Thoracic aorta (tissue), 2 donors: ENCODE measurements around the gene FBXL22. TPM values are rescaled to one million over a fixed set of nuclear protein-coding genes. Genes with fewer than 3 reads are reported as not detected.

Experiments used
- ATAC-seq: fragments of 150-250 bp; one replicate; pipeline ENCODE4 v1.8.0; 2017; ENCODE audit warnings: low read depth; ENCODE audit not compliant: insufficient number of reproducible peaks, low FRiP score
- DNase-seq: peaks from one replicate; pipeline ENCODE4 v3.0.0-alpha.2; 2020; ENCODE audit warnings: low spot score
- H3K27ac ChIP-seq, 2 donors: fragments of 200-600 bp; sonication (generic); 1 replicate in 1 of 2; 2 replicates in 1 of 2; pipeline ENCODE4 v1.5.1; 2016; ENCODE audit warnings: mild to moderate bottlenecking in 2 of 2, moderate library complexity in 2 of 2
- H3K27me3 ChIP-seq: fragments of 200-600 bp; sonication (generic); replicated peaks from 2 replicates; pipeline ENCODE4 v1.6.0; 2016; ENCODE audit warnings: mild to moderate bottlenecking; ENCODE audit not compliant: insufficient read depth
- H3K36me3 ChIP-seq: fragments of 200-600 bp; sonication (generic); one replicate; pipeline ENCODE4 v1.5.1; 2016
- H3K4me1 ChIP-seq, 2 donors: fragments of 200-600 bp; sonication (generic); 1 replicate in 1 of 2; 2 replicates in 1 of 2; pipeline versions ENCODE4 v1.5.1 to v1.6.0; 2016; ENCODE audit warnings: low read depth in 2 of 2, mild to moderate bottlenecking in 1 of 2; ENCODE audit not compliant: control insufficient read depth in 1 of 2
- H3K4me3 ChIP-seq: fragments of 200-600 bp; sonication (generic); 2 replicates; pipeline ENCODE4 v1.5.1; 2016; ENCODE audit warnings: mild to moderate bottlenecking
- H3K9me3 ChIP-seq: fragments of 200-600 bp; sonication (generic); 2 replicates; pipeline ENCODE4 v1.5.1; 2016
- total RNA-seq, 2 donors: library from RNA; depleted of rRNA; stranded (reverse); fragments of >200 nt; gene quantifications; one replicate each; pipeline versions ENCODE4 v1.1.0 to v1.2.3, GENCODE V29; 2016
- TF ChIP-seq, protein P1 (sequence below): fragments of 200-600 bp; sonication (generic); IDR thresholded peaks from one replicate; pipeline ENCODE4 v1.5.1; 2019; ENCODE audit warnings: antibody characterized with exemption

The FBXL22 gene
- total RNA-seq, 2 donors from 2014 or later = 21.2 to 62.1 TPM

GRCh38 chr15:63623232-63623969, 26.2 kb downstream of the FBXL22 start:
- no peak overlapping the region for H3K27ac ChIP-seq
- no peaks in the 10 kb centered on the region for H3K9me3 ChIP-seq
- H3K4me3 ChIP-seq = no peak overlapping the region
- no peaks in the 10 kb centered on the region for H3K27me3 ChIP-seq
- H3K4me1 ChIP-seq = peaks cover 0 to 14% of the 10 kb centered on the region in 2 donors
- ATAC-seq (no peak), DNase-seq (no peak)
- peaks cover 28% of the 10 kb centered on the region for H3K36me3 ChIP-seq
- TF ChIP-seq, protein P1, sequence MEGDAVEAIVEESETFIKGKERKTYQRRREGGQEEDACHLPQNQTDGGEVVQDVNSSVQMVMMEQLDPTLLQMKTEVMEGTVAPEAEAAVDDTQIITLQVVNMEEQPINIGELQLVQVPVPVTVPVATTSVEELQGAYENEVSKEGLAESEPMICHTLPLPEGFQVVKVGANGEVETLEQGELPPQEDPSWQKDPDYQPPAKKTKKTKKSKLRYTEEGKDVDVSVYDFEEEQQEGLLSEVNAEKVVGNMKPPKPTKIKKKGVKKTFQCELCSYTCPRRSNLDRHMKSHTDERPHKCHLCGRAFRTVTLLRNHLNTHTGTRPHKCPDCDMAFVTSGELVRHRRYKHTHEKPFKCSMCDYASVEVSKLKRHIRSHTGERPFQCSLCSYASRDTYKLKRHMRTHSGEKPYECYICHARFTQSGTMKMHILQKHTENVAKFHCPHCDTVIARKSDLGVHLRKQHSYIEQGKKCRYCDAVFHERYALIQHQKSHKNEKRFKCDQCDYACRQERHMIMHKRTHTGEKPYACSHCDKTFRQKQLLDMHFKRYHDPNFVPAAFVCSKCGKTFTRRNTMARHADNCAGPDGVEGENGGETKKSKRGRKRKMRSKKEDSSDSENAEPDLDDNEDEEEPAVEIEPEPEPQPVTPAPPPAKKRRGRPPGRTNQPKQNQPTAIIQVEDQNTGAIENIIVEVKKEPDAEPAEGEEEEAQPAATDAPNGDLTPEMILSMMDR = no peak

- H3K4me3 ChIP-seq = no peak overlapping the region
- no peaks in the 10 kb centered on the region for H3K27me3 ChIP-seq
- no peak for DNase-seq
- TF ChIP-seq, protein P1 = no peak
- ATAC-seq = no peak
- H3K4me1 ChIP-seq = peaks cover 0 to 14% of the 10 kb centered on the region in 2 donors
- no peaks in the 10 kb centered on the region for H3K9me3 ChIP-seq
- no peak overlapping the region for H3K27ac ChIP-seq
- peaks cover 57% of the 10 kb centered on the region for H3K36me3 ChIP-seq
Observed at GRCh38 chr15:63626955-63627354, 29.8 kb downstream of the FBXL22 start.

GRCh38 chr15:63628123-63628822, 31.1 kb downstream of the FBXL22 start:
- Histone ChIP-seq H3K4me3 (no peak overlapping the region), H3K4me1 (peaks cover 0 to 6% of the 10 kb centered on the region in 2 donors), H3K9me3 (no peaks in the 10 kb centered on the region), H3K27ac (no peak overlapping the region), H3K27me3 (no peaks in the 10 kb centered on the region), H3K36me3 (peaks cover 64% of the 10 kb centered on the region)
- TF ChIP-seq, protein P1 = no peak
- DNase-seq (no peak), ATAC-seq (no peak)

GRCh38 chr15:63630036-63630751, 33.0 kb downstream of the FBXL22 start:
- Histone ChIP-seq H3K4me3 (no peak overlapping the region), H3K27me3 (no peaks in the 10 kb centered on the region), H3K9me3 (no peaks in the 10 kb centered on the region), H3K36me3 (peaks cover 61% of the 10 kb centered on the region), H3K4me1 (no peaks in the 10 kb centered on the region), H3K27ac (no peak overlapping the region)
- DNase-seq = no peak
- TF ChIP-seq, protein P1 = no peak
- no peak for ATAC-seq

DNA sequence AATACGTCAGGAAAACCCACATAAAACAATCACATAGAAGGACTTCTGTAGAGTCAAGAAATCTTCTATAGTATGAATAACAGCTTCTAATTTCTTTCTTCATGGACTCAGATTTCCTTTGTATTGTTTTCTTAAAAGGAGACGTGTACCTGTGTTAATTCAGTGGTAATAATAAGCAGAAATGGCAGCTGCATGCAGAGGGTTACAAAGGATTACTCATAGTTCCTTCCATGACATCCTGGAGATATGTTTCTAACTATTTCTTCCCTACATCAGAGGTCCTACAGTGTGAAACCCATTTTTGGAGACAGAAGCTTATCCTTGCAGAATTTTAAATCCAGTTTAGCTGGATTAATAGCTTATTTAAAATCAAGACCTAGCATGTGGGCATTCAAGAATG, 36.1 kb downstream of the FBXL22 start:
- no peak overlapping the region for H3K4me3 ChIP-seq
- H3K27me3 ChIP-seq = no peaks in the 10 kb centered on the region
- TF ChIP-seq, protein P1 = no peak
- H3K9me3 ChIP-seq = no peaks in the 10 kb centered on the region
- peaks cover 53% of the 10 kb centered on the region for H3K36me3 ChIP-seq
- ATAC-seq (no peak), DNase-seq (no peak)
- no peak overlapping the region for H3K27ac ChIP-seq
- H3K4me1 ChIP-seq = no peaks in the 10 kb centered on the region
